SU-DHL-6 (cell line): ENCODE results near the gene IDH3G.

Experiments used
- CTCF ChIP-seq: fragments of 200-600 bp; sonication (generic); IDR thresholded peaks from one replicate; pipeline ENCODE4 v1.5.1; 2017; ENCODE audit warnings: antibody characterized with exemption, mild to moderate bottlenecking, low read length, moderate library complexity; ENCODE audit not compliant: insufficient read depth, poor library complexity, severe bottlenecking
- EZH2phosphoT487 ChIP-seq: fragments of 200-600 bp; sonication (generic), shearing (Covaris generic); conservative IDR thresholded peaks from 2 replicates; pipeline ENCODE4 v1.6.1; 2018; ENCODE audit warnings: mild to moderate bottlenecking, antibody characterized with exemption, low read length, moderate library complexity, mixed read lengths

- TF ChIP-seq CTCF (no peak), EZH2phosphoT487 (no peak)
Measured at GRCh38 chrX:153765138-153766079, 28.8 kb downstream of the IDH3G start.
